GM11168 (cell line): ENCODE measurements around the gene PDGFA.

Experiments used
- in situ Hi-C: fragments of 300-500 bp; cut with MboI; formaldehyde crosslinking; loops from one replicate; pipeline ENCODE4 v1.12.0; 2022; ENCODE audit warnings: low sequenced_read_pairs; ENCODE audit not compliant: unreplicated experiment

The PDGFA gene

GRCh38 chr7:477626-478220 is 41.9 kb downstream of the PDGFA start:
- in situ Hi-C loops: no loop called here

GRCh38 chr7:476736-477360 is 42.8 kb downstream of the PDGFA start:
- in situ Hi-C loops: no loop called here

- in situ Hi-C loops: no loop called here
Measured at GRCh38 chr7:475951-476441, 43.6 kb downstream of the PDGFA start.

GRCh38 chr7:475425-475728 is 44.3 kb downstream of the PDGFA start:
- in situ Hi-C loops: no loop called here

GRCh38 chr7:474605-475424 is 44.8 kb downstream of the PDGFA start:
- in situ Hi-C loops: no loop called here

GRCh38 chr7:473870-474604 is 45.6 kb downstream of the PDGFA start:
- in situ Hi-C loops: no loop called here

- in situ Hi-C loops: no loop called here
Measured at GRCh38 chr7:473211-473734, 46.4 kb downstream of the PDGFA start.

GRCh38 chr7:472640-472957 is 47.0 kb downstream of the PDGFA start:
- in situ Hi-C loops: no loop called here

- in situ Hi-C loops: no loop called here
Measured at GRCh38 chr7:471866-472639, 47.6 kb downstream of the PDGFA start.

- in situ Hi-C loops: no loop called here
Measured at GRCh38 chr7:471191-471865, 48.3 kb downstream of the PDGFA start.

GRCh38 chr7:469563-469961 is 50.1 kb downstream of the PDGFA start:
- in situ Hi-C loops: no loop called here

GRCh38 chr7:468681-469562 is 50.7 kb downstream of the PDGFA start:
- in situ Hi-C loops: no loop called here

- in situ Hi-C loops: no loop called here
Measured at GRCh38 chr7:467856-468545, 51.6 kb downstream of the PDGFA start.

GRCh38 chr7:467393-467828 is 52.2 kb downstream of the PDGFA start:
- in situ Hi-C loops: no loop called here

- in situ Hi-C loops: no loop called here
Measured at GRCh38 chr7:466465-467191, 53.0 kb downstream of the PDGFA start.

GRCh38 chr7:465710-466400 is 53.8 kb downstream of the PDGFA start:
- in situ Hi-C loops: no loop called here
